HCT116 (cell line): ENCODE data around the gene TBL2.

Experiments
- CBX3 ChIP-seq: IDR thresholded peaks from 2 replicates; pipeline ENCODE4 v1.6.1; 2012; ENCODE audit warnings: low read depth
- CEBPB ChIP-seq: IDR thresholded peaks from 2 replicates; pipeline ENCODE4 v1.6.1; 2012; ENCODE audit warnings: low read depth
- EGR1 ChIP-seq: IDR thresholded peaks from 2 replicates; pipeline ENCODE4 v1.6.1; 2012; ENCODE audit warnings: low read depth
- EZH2 ChIP-seq: fragments of 200-600 bp; sonication (generic); IDR thresholded peaks from 2 replicates; pipeline ENCODE4 v1.6.1; 2017; ENCODE audit warnings: antibody characterized with exemption, mixed run types
- EZH2phosphoT487 ChIP-seq: fragments of 200-600 bp; IDR thresholded peaks from 2 replicates; pipeline ENCODE4 v1.6.1; 2018; ENCODE audit warnings: antibody characterized with exemption, borderline replicate concordance
- POLR2A ChIP-seq: IDR thresholded peaks from 2 replicates; pipeline ENCODE4 v1.7.0; 2011; ENCODE audit warnings: borderline replicate concordance; ENCODE audit not compliant: insufficient read depth, insufficient read length; ENCODE audit errors: extremely low read depth
- POLR2AphosphoS5 ChIP-seq: IDR thresholded peaks from 2 replicates; pipeline ENCODE4 v1.6.1; 2011; ENCODE audit warnings: mild to moderate bottlenecking, low read depth, low read length, moderate library complexity
- RAD21 ChIP-seq: IDR thresholded peaks from 2 replicates; pipeline ENCODE4 v1.6.1; 2012; ENCODE audit warnings: low read depth, mild to moderate bottlenecking
- SP1 ChIP-seq: IDR thresholded peaks from 2 replicates; pipeline ENCODE4 v1.6.1; 2012; ENCODE audit warnings: low read depth
- YY1 ChIP-seq: IDR thresholded peaks from 2 replicates; pipeline ENCODE4 v1.6.1; 2011; ENCODE audit warnings: low read length, low read depth, moderate library complexity, mild to moderate bottlenecking; ENCODE audit not compliant: insufficient replicate concordance; ENCODE audit errors: extremely low read depth
- TF ChIP-seq, protein P1 (sequence below): IDR thresholded peaks from 2 replicates; pipeline ENCODE4 v1.6.1; 2011; ENCODE audit warnings: mild to moderate bottlenecking, low read length, moderate library complexity; ENCODE audit not compliant: insufficient replicate concordance; ENCODE audit errors: extremely low read depth
- TF ChIP-seq, protein P2 (sequence below), 3 experiments: fragments of 200-600 bp in 1 of 3; sonication (generic) in 1 of 3; IDR thresholded peaks in 2 of 3; conservative IDR thresholded peaks in 1 of 3; 2 replicates each; pipeline ENCODE4 v1.5.1; 2012 to 2017; ENCODE audit warnings: low read depth in 2 of 3, low read length in 2 of 3, antibody characterized with exemption in 1 of 3, borderline replicate concordance in 1 of 3, control low read depth in 1 of 3, mild to moderate bottlenecking in 1 of 3, mixed read lengths in 1 of 3, mixed run types in 1 of 3, moderate library complexity in 1 of 3; ENCODE audit not compliant: insufficient read depth in 1 of 3
- TF ChIP-seq, protein P3 (sequence below): IDR thresholded peaks from 2 replicates; pipeline ENCODE4 v1.6.1; 2012
- TF ChIP-seq, protein P4 (sequence below): IDR thresholded peaks from 2 replicates; pipeline ENCODE4 v1.6.1; 2012

DNA sequence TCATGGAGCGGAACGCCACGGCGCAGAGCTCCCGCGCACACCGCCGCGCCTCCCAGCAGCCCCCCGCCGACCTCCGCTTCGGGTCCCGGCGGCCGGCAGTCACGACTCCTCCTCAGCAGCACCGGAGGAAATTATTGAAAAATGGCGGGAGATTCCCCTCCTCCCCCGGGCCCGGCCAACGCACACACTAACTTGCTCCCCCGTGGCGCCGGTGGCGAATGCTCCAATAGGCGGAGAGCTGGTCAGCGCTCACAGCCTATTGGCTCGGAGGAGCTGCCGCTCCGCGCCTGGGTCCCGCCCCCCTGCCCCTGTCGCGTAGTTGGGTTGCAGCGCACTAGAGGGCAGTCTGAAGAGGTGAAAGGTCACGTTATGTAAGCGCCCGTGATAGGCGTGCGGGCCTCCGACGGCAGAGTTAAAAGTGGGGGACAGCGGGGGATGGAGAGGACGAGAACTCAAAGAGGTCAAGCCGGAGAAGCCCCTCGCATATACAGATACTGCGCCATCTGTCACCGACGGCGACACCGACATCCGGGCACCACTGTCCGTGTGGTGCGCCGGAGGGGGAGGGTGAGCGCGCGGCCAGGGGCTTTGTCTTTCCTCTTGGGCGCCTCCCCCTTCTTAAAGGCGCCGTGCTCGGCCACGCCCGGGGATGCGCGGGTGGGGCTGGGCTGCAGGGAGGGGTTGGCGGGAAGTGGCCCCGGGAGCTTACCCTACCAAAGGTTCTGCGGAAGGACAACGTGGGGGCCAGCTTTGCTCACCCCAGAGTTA lies 56.1 kb downstream of the TBL2 start, which contains the start of gene BAZ1B:
- TF ChIP-seq POLR2A (no peak), POLR2AphosphoS5 (peak; percentile 61; the same call in 1 of the 2 replicates), EZH2phosphoT487 (no peak), CEBPB (no peak), CBX3 (no peak), YY1 (peak; percentile 66), EZH2 (no peak), EGR1 (peak; percentile 67), SP1 (peak; percentile 97), RAD21 (no peak)
- TF ChIP-seq, protein P1, sequence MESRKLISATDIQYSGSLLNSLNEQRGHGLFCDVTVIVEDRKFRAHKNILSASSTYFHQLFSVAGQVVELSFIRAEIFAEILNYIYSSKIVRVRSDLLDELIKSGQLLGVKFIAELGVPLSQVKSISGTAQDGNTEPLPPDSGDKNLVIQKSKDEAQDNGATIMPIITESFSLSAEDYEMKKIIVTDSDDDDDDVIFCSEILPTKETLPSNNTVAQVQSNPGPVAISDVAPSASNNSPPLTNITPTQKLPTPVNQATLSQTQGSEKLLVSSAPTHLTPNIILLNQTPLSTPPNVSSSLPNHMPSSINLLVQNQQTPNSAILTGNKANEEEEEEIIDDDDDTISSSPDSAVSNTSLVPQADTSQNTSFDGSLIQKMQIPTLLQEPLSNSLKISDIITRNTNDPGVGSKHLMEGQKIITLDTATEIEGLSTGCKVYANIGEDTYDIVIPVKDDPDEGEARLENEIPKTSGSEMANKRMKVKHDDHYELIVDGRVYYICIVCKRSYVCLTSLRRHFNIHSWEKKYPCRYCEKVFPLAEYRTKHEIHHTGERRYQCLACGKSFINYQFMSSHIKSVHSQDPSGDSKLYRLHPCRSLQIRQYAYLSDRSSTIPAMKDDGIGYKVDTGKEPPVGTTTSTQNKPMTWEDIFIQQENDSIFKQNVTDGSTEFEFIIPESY, result peak; percentile 57
- TF ChIP-seq, protein P2, sequence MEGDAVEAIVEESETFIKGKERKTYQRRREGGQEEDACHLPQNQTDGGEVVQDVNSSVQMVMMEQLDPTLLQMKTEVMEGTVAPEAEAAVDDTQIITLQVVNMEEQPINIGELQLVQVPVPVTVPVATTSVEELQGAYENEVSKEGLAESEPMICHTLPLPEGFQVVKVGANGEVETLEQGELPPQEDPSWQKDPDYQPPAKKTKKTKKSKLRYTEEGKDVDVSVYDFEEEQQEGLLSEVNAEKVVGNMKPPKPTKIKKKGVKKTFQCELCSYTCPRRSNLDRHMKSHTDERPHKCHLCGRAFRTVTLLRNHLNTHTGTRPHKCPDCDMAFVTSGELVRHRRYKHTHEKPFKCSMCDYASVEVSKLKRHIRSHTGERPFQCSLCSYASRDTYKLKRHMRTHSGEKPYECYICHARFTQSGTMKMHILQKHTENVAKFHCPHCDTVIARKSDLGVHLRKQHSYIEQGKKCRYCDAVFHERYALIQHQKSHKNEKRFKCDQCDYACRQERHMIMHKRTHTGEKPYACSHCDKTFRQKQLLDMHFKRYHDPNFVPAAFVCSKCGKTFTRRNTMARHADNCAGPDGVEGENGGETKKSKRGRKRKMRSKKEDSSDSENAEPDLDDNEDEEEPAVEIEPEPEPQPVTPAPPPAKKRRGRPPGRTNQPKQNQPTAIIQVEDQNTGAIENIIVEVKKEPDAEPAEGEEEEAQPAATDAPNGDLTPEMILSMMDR (IDR thresholded peaks at IDR 0.05 in 2 of 3, conservative IDR thresholded peaks at IDR 0.05 in 1 of 3; ENCODE audit: borderline replicate concordance in 1 of 3, insufficient read depth in 1 of 3, low read depth in 2 of 3, low read length in 2 of 3), result no peak; a peak in 1 of 6 replicates
- TF ChIP-seq, protein P3, sequence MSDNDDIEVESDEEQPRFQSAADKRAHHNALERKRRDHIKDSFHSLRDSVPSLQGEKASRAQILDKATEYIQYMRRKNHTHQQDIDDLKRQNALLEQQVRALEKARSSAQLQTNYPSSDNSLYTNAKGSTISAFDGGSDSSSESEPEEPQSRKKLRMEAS, result peak; percentile 87
- TF ChIP-seq, protein P4, sequence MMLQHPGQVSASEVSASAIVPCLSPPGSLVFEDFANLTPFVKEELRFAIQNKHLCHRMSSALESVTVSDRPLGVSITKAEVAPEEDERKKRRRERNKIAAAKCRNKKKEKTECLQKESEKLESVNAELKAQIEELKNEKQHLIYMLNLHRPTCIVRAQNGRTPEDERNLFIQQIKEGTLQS, result no peak
